Omental fat pad (tissue), 4 donors: ENCODE measurements around the gene PCDHGB1. TPM values are rescaled to one million over a fixed set of nuclear protein-coding genes. Genes with fewer than 3 reads are reported as not detected.

Experiments used
- ATAC-seq: fragments of 150-250 bp; one replicate; pipeline ENCODE4 v1.9.1; 2016; ENCODE audit warnings: mild to moderate bottlenecking, moderate library complexity; ENCODE audit not compliant: low FRiP score
- DNase-seq: peaks from one replicate; pipeline ENCODE4 v3.0.0-alpha.2; 2019; ENCODE audit warnings: low spot score
- CTCF ChIP-seq, 3 donors: fragments of 450-650 bp; IDR thresholded peaks; one replicate each; pipeline ENCODE4 v1.5.1; 2016 to 2017; ENCODE audit warnings: antibody characterized with exemption in 3 of 3, mild to moderate bottlenecking in 3 of 3, moderate library complexity in 2 of 3
- total RNA-seq, 4 donors: library from RNA; depleted of rRNA; stranded (reverse); fragments of >200 nt; gene quantifications; one replicate each; pipeline ENCODE4 v1.1.0, GENCODE V29; 2016

Gene PCDHGB1
- total RNA-seq, 4 donors from 2014 or later, result 1.4 to 6.0 (median 2.2) TPM

GRCh38 chr5:141351591-141351990, 1.7 kb downstream of the PCDHGB1 start:
- ATAC-seq (no peak), DNase-seq (no peak)
- TF ChIP-seq CTCF (IDR thresholded peaks at IDR 0.05), result no peak

- DNase-seq, result no peak
- no peak for ATAC-seq
- TF ChIP-seq CTCF (IDR thresholded peaks at IDR 0.05), result no peak
Observed at GRCh38 chr5:141354900-141355469, 5.1 kb downstream of the PCDHGB1 start, which contains the start of gene PCDHGA4. PCDHGA4 (plus strand) TSS chr5:141355021; CDS start chr5:141355108, 87 bp downstream.

- DNase-seq (no peak), ATAC-seq (no peak)
- no peak for TF ChIP-seq CTCF (IDR thresholded peaks at IDR 0.05)
Observed at GRCh38 chr5:141355641-141356040, 5.7 kb downstream of the PCDHGB1 start.

- TF ChIP-seq CTCF (IDR thresholded peaks at IDR 0.05), result no peak
- no peak for ATAC-seq
- DNase-seq, result no peak
Observed at GRCh38 chr5:141356133-141356532, 6.2 kb downstream of the PCDHGB1 start.

- no peak for ATAC-seq
- DNase-seq, result no peak
- no peak for TF ChIP-seq CTCF (IDR thresholded peaks at IDR 0.05)
Observed at GRCh38 chr5:141356950-141357349, 7.1 kb downstream of the PCDHGB1 start.

GRCh38 chr5:141359790-141360426, 10.0 kb downstream of the PCDHGB1 start, which contains the start of gene PCDHGB2:
PCDHGB2 (plus strand) TSS chr5:141359994; CDS start chr5:141360136, 142 bp downstream.
- DNase-seq, result no peak
- TF ChIP-seq CTCF (IDR thresholded peaks at IDR 0.05), result no peak
- no peak for ATAC-seq

GRCh38 chr5:141360685-141361084, 10.8 kb downstream of the PCDHGB1 start:
- no peak for DNase-seq
- TF ChIP-seq CTCF (IDR thresholded peaks at IDR 0.05), result no peak
- ATAC-seq, result no peak
